ENCODE results near the gene ELAC1.

Gene ELAC1

GRCh38 chr18:50934545-50935211 lies 33.2 kb upstream of the ELAC1 start:
- Histone ChIP-seq H3K9ac (ENCODE audit: low read length) (no peak overlapping the region), H4K20me1 (ENCODE audit: insufficient read depth, low read length) (no peaks in the 10 kb centered on the region), H3K36me3 (ENCODE audit: insufficient read depth, low read length) (peaks cover 63% of the 10 kb centered on the region), H3K9me2 (ENCODE audit: low read depth, low read length) (no peaks in the 10 kb centered on the region), H3K4me1 (ENCODE audit: insufficient read depth, low read length, severe bottlenecking) (no peaks in the 10 kb centered on the region), H3K9me3 (ENCODE audit: low read length) (no peaks in the 10 kb centered on the region), H3K79me2 (ENCODE audit: insufficient read depth, low read length) (no peaks in the 10 kb centered on the region), H3K4me2 (ENCODE audit: low read length) (no peak overlapping the region), H3K27ac (ENCODE audit: low read depth, low read length, poor library complexity, severe bottlenecking) (no peak overlapping the region), H3F3A (ENCODE audit: insufficient read depth, low read length) (no peaks in the 10 kb centered on the region), H3K4me3 (ENCODE audit: low read depth, low read length, poor library complexity, severe bottlenecking) (no peak overlapping the region), H3K27me3 (ENCODE audit: insufficient read depth, low read length) (no peaks in the 10 kb centered on the region), H2AFZ (ENCODE audit: low read length) (no peak overlapping the region)
- TF ChIP-seq EZH2 (IDR thresholded peaks at IDR 0.05; ENCODE audit: borderline replicate concordance, low read length) (no peak), CTCF (IDR thresholded peaks at IDR 0.05; ENCODE audit: low read length) (no peak)

GRCh38 chr18:50935493-50936191 lies 32.2 kb upstream of the ELAC1 start:
- Histone ChIP-seq H3K4me2 (ENCODE audit: low read length) (no peak overlapping the region), H3K4me3 (ENCODE audit: low read depth, low read length, poor library complexity, severe bottlenecking) (no peak overlapping the region), H3K36me3 (ENCODE audit: insufficient read depth, low read length) (peaks cover 65% of the 10 kb centered on the region), H3K27me3 (ENCODE audit: insufficient read depth, low read length) (no peaks in the 10 kb centered on the region), H3K27ac (ENCODE audit: low read depth, low read length, poor library complexity, severe bottlenecking) (no peak overlapping the region), H3K9me3 (ENCODE audit: low read length) (no peaks in the 10 kb centered on the region), H3K9me2 (ENCODE audit: low read depth, low read length) (no peaks in the 10 kb centered on the region), H3F3A (ENCODE audit: insufficient read depth, low read length) (no peaks in the 10 kb centered on the region), H4K20me1 (ENCODE audit: insufficient read depth, low read length) (no peaks in the 10 kb centered on the region), H2AFZ (ENCODE audit: low read length) (no peak overlapping the region), H3K4me1 (ENCODE audit: insufficient read depth, low read length, severe bottlenecking) (no peaks in the 10 kb centered on the region), H3K9ac (ENCODE audit: low read length) (no peak overlapping the region), H3K79me2 (ENCODE audit: insufficient read depth, low read length) (no peaks in the 10 kb centered on the region)
- TF ChIP-seq CTCF (IDR thresholded peaks at IDR 0.05; ENCODE audit: low read length) (no peak), EZH2 (IDR thresholded peaks at IDR 0.05; ENCODE audit: borderline replicate concordance, low read length) (no peak)

- no peaks in the 10 kb centered on the region for H3K9me2 ChIP-seq (ENCODE audit: low read depth, low read length)
- H3K4me1 ChIP-seq (ENCODE audit: insufficient read depth, low read length, severe bottlenecking) = no peaks in the 10 kb centered on the region
- H3K36me3 ChIP-seq (ENCODE audit: insufficient read depth, low read length) = peaks cover 64% of the 10 kb centered on the region
- H3K27me3 ChIP-seq (ENCODE audit: insufficient read depth, low read length) = no peaks in the 10 kb centered on the region
- TF ChIP-seq CTCF (IDR thresholded peaks at IDR 0.05; ENCODE audit: low read length) (no peak), EZH2 (IDR thresholded peaks at IDR 0.05; ENCODE audit: borderline replicate concordance, low read length) (no peak)
- H2AFZ ChIP-seq (ENCODE audit: low read length) = no peak overlapping the region
- H3F3A ChIP-seq (ENCODE audit: insufficient read depth, low read length) = no peaks in the 10 kb centered on the region
- H3K9me3 ChIP-seq (ENCODE audit: low read length) = no peaks in the 10 kb centered on the region
- no peaks in the 10 kb centered on the region for H4K20me1 ChIP-seq (ENCODE audit: insufficient read depth, low read length)
- H3K4me3 ChIP-seq (ENCODE audit: low read depth, low read length, poor library complexity, severe bottlenecking) = no peak overlapping the region
- no peak overlapping the region for H3K4me2 ChIP-seq (ENCODE audit: low read length)
- no peak overlapping the region for H3K9ac ChIP-seq (ENCODE audit: low read length)
- H3K79me2 ChIP-seq (ENCODE audit: insufficient read depth, low read length) = no peaks in the 10 kb centered on the region
- H3K27ac ChIP-seq (ENCODE audit: low read depth, low read length, poor library complexity, severe bottlenecking) = no peak overlapping the region
Observed at GRCh38 chr18:50937183-50937582, 30.7 kb upstream of the ELAC1 start.
